Keratinocyte (primary cell): Measurements from ENCODE around the gene PRKCE. TPM values are rescaled to one million over a fixed set of nuclear protein-coding genes. Genes with fewer than 3 reads are reported as not detected.

ENCODE experiments used
- DNase-seq: peaks from one replicate; pipeline ENCODE4 v3.0.0-alpha.2; 2011; ENCODE audit warnings: low read depth, missing footprints, low spot score
- FAIRE-seq: peaks from 2 replicates; lab custom pipeline; 2011; peaks lifted over from hg19 to GRCh38; lab: Jason Lieb, UNC
- H2AFZ ChIP-seq: 2 replicates; pipeline ENCODE4 v1.6.0; 2012; ENCODE audit warnings: low read length, control low read depth, inconsistent platforms; ENCODE audit not compliant: control insufficient read depth
- H3K27ac ChIP-seq: 2 replicates; pipeline ENCODE4 v1.5.1; 2011; ENCODE audit warnings: low read length; ENCODE audit not compliant: control insufficient read depth, insufficient read depth
- H3K27me3 ChIP-seq: 3 replicates; pipeline ENCODE4 v1.6.0; 2011; ENCODE audit warnings: low read length; ENCODE audit not compliant: control insufficient read depth, insufficient read depth; ENCODE audit errors: extremely low read depth
- H3K36me3 ChIP-seq, 2 experiments: 2 replicates in 1 of 2; 3 replicates in 1 of 2; pipeline ENCODE4 v1.5.1; 2011; ENCODE audit warnings: low read length in 2 of 2, mild to moderate bottlenecking in 1 of 2; ENCODE audit not compliant: control insufficient read depth in 2 of 2, insufficient read depth in 2 of 2; ENCODE audit errors: extremely low read depth in 1 of 2
- H3K4me1 ChIP-seq: 3 replicates; pipeline ENCODE4 v1.5.1; 2011; ENCODE audit warnings: low read length; ENCODE audit not compliant: control insufficient read depth, insufficient read depth; ENCODE audit errors: extremely low read depth
- H3K4me2 ChIP-seq: 3 replicates; pipeline ENCODE4 v1.6.0; 2011; ENCODE audit warnings: low read depth, low read length; ENCODE audit not compliant: control insufficient read depth, insufficient read depth; ENCODE audit errors: extremely low read depth
- H3K4me3 ChIP-seq, 3 experiments: fragments of 200-600 bp in 1 of 3; sonication (generic) in 1 of 3; 2 replicates in 2 of 3; 3 replicates in 1 of 3; pipeline ENCODE4 v1.5.1; 2011 to 2016; ENCODE audit warnings: low read length in 3 of 3, mild to moderate bottlenecking in 3 of 3, control low read depth in 2 of 3, inconsistent platforms in 1 of 3, low read depth in 1 of 3, mixed read lengths in 1 of 3, mixed run types in 1 of 3, moderate library complexity in 1 of 3; ENCODE audit not compliant: control insufficient read depth in 2 of 3, insufficient read depth in 2 of 3; ENCODE audit errors: extremely low read depth in 1 of 3
- H3K79me2 ChIP-seq: 2 replicates; pipeline ENCODE4 v1.6.0; 2012; ENCODE audit warnings: low read length; ENCODE audit not compliant: control insufficient read depth, insufficient read depth
- H3K9ac ChIP-seq: 3 replicates; pipeline ENCODE4 v1.6.0; 2011; ENCODE audit warnings: low read length; ENCODE audit not compliant: control insufficient read depth, insufficient read depth; ENCODE audit errors: extremely low read depth
- H3K9me1 ChIP-seq: 3 replicates; pipeline ENCODE4 v1.6.0; 2011; ENCODE audit warnings: low read length; ENCODE audit not compliant: control insufficient read depth, insufficient read depth; ENCODE audit errors: extremely low read depth
- H3K9me3 ChIP-seq: 2 replicates; pipeline ENCODE4 v1.5.1; 2012; ENCODE audit warnings: low read depth, low read length; ENCODE audit not compliant: control insufficient read depth
- H4K20me1 ChIP-seq: 3 replicates; pipeline ENCODE4 v1.6.0; 2011; ENCODE audit warnings: low read length; ENCODE audit not compliant: control insufficient read depth, insufficient read depth; ENCODE audit errors: extremely low read depth
- CTCF ChIP-seq, 3 experiments: IDR thresholded peaks in 1 of 3; conservative IDR thresholded peaks in 1 of 3; optimal IDR thresholded peaks in 1 of 3; 2 replicates in 2 of 3; 3 replicates in 1 of 3; pipeline versions ENCODE3 to v1.5.1; 2011; ENCODE audit warnings: low read length in 3 of 3, mild to moderate bottlenecking in 3 of 3, moderate library complexity in 2 of 3, control low read depth in 1 of 3, inconsistent platforms in 1 of 3; ENCODE audit not compliant: insufficient read depth in 2 of 3; ENCODE audit errors: extremely low read depth in 1 of 3
- EZH2 ChIP-seq: IDR thresholded peaks from one replicate; pipeline ENCODE4 v1.6.1; 2012; ENCODE audit warnings: inconsistent platforms, mild to moderate bottlenecking, low read length, moderate library complexity
- dilution Hi-C: fragments of 300-500 bp; cut with MboI; formaldehyde crosslinking; loops from one replicate; pipeline ENCODE4 v1.7.0; 2020; ENCODE audit warnings: low sequenced_read_pairs; ENCODE audit not compliant: extremely low pct_ligation_motif_present
- polyA plus RNA-seq, 5 experiments: library from polyadenylated mRNA; depleted of rRNA in 3 of 5; stranded (reverse) in 3 of 5; stranded (forward) in 1 of 5; unstranded in 1 of 5; fragments of >200 nt; gene quantifications; 1 replicate in 1 of 5; 2 replicates in 3 of 5; 3 replicates in 1 of 5; pipeline versions ENCODE4 v1.2.1 to v1.2.3, GENCODE V29; 2011 to 2012; ENCODE audit warnings: missing spikeins in 2 of 5, low read depth in 1 of 5, low replicate concordance in 1 of 5

PRKCE gene
- polyA plus RNA-seq, 1 donor (not counting 4 experiments of a cell fraction or from before 2014, with no cell fraction given) = 2.0 TPM

- Histone ChIP-seq H3K9me1 (no peaks in the 10 kb centered on the region), H3K79me2 (no peaks in the 10 kb centered on the region), H3K36me3 (no peaks in the 10 kb centered on the region), H2AFZ (no peak overlapping the region), H3K4me2 (no peak overlapping the region), H3K9me3 (no peaks in the 10 kb centered on the region), H3K9ac (no peak overlapping the region), H3K4me1 (no peaks in the 10 kb centered on the region), H4K20me1 (no peaks in the 10 kb centered on the region), H3K27ac (no peak overlapping the region), H3K27me3 (no peaks in the 10 kb centered on the region), H3K4me3 (no peak overlapping the region)
- dilution Hi-C loops = no loop called here
- DNase-seq = no peak
- TF ChIP-seq CTCF (optimal IDR thresholded peaks at IDR 0.05 in 1 of 3, IDR thresholded peaks at IDR 0.05 in 1 of 3, conservative IDR thresholded peaks at IDR 0.05 in 1 of 3; ENCODE audit: extremely low read depth in 1 of 3, insufficient read depth in 2 of 3, low read length in 3 of 3) = no peak
- no peak for TF ChIP-seq EZH2
- FAIRE-seq = no peak
Measured at GRCh38 chr2:45891719-45892424, 240.4 kb downstream of the PRKCE start.

- no peak for DNase-seq
- Histone ChIP-seq H3K36me3 (no peaks in the 10 kb centered on the region), H3K9me1 (no peaks in the 10 kb centered on the region), H3K9ac (no peak overlapping the region), H3K79me2 (no peaks in the 10 kb centered on the region), H4K20me1 (no peaks in the 10 kb centered on the region), H3K4me1 (no peaks in the 10 kb centered on the region), H3K9me3 (no peaks in the 10 kb centered on the region), H3K27ac (no peak overlapping the region), H3K4me2 (no peak overlapping the region), H3K27me3 (no peaks in the 10 kb centered on the region), H2AFZ (no peak overlapping the region), H3K4me3 (no peak overlapping the region)
- no peak for FAIRE-seq
- TF ChIP-seq EZH2 (no peak), CTCF (optimal IDR thresholded peaks at IDR 0.05 in 1 of 3, IDR thresholded peaks at IDR 0.05 in 1 of 3, conservative IDR thresholded peaks at IDR 0.05 in 1 of 3; ENCODE audit: extremely low read depth in 1 of 3, insufficient read depth in 2 of 3, low read length in 3 of 3) (no peak)
- dilution Hi-C loops = no loop called here
Measured at GRCh38 chr2:45892425-45892745, 240.9 kb downstream of the PRKCE start.
